T-cell (primary cell): ENCODE data around the gene GAS2L1. TPM values are rescaled to one million over a fixed set of nuclear protein-coding genes. Genes with fewer than 3 reads are reported as not detected.

Experiments used
- ATAC-seq, 4 experiments: fragments of 200-7000 bp in 3 of 4; fragments of 150-1000 bp in 1 of 4; cut with Tn5 transposase; replicated peaks in 1 of 4; 1 replicate in 3 of 4; 2 replicates in 1 of 4; pipeline ENCODE4 v1.10.0; 2021; ENCODE audit warnings: moderate library complexity in 3 of 4, mild to moderate bottlenecking in 2 of 4, moderate number of reproducible peaks in 1 of 4
- CTCF ChIA-PET, 2 donors: fragments of 300-600 bp; sonication (Branson Sonifier 250); formaldehyde crosslinking; loops; one replicate each; lab custom pipeline; 2022; ENCODE audit warnings: antibody characterized with exemption in 2 of 2; lab: Charles Lee
- POLR2A ChIA-PET, 2 donors: fragments of 300-600 bp; sonication (Branson Sonifier 250); formaldehyde crosslinking; loops; one replicate each; lab custom pipeline; 2022; ENCODE audit warnings: antibody characterized with exemption in 2 of 2; lab: Charles Lee
- DNase-seq, 35 experiments: peaks; one replicate each; pipeline versions ENCODE4 v3.0.0 to v3.0.0-alpha.2; 2013 to 2023
- H3K27ac ChIP-seq: one replicate; pipeline ENCODE4 v1.5.1; 2013; ENCODE audit warnings: low read length
- H3K27me3 ChIP-seq, 2 experiments: replicated peaks in 1 of 2; 1 replicate in 1 of 2; 2 replicates in 1 of 2; pipeline versions ENCODE4 v1.6.1 to v1.7.0; 2013; ENCODE audit warnings: low read length in 1 of 2, mixed read lengths in 1 of 2; ENCODE audit not compliant: control insufficient read depth in 2 of 2, insufficient read depth in 2 of 2; ENCODE audit errors: extremely low read depth in 1 of 2
- H3K36me3 ChIP-seq, 2 donors: 1 replicate in 1 of 2; 2 replicates in 1 of 2; pipeline versions ENCODE4 v1.6.1 to v1.7.0; 2013; ENCODE audit warnings: low read length in 1 of 2; ENCODE audit not compliant: control insufficient read depth in 2 of 2, insufficient read depth in 1 of 2; ENCODE audit errors: extremely low read depth in 1 of 2
- H3K4me1 ChIP-seq, 2 experiments: 1 replicate in 1 of 2; 2 replicates in 1 of 2; pipeline versions ENCODE4 v1.6.1 to v1.7.0; 2013; ENCODE audit warnings: low read length in 2 of 2, mixed read lengths in 1 of 2; ENCODE audit not compliant: insufficient read depth in 2 of 2, control insufficient read depth in 1 of 2; ENCODE audit errors: extremely low read depth in 1 of 2
- H3K4me3 ChIP-seq, 2 donors: 1 replicate in 1 of 2; 2 replicates in 1 of 2; pipeline versions ENCODE4 v1.5.1 to v1.7.0; 2013; ENCODE audit warnings: mild to moderate bottlenecking in 2 of 2, low read length in 1 of 2, moderate library complexity in 1 of 2; ENCODE audit not compliant: control insufficient read depth in 1 of 2; ENCODE audit errors: extremely low read depth in 1 of 2
- H3K9me3 ChIP-seq: 2 replicates; pipeline ENCODE4 v1.7.0; 2013
- H3K27ac Mint-ChIP-seq, 2 donors: one replicate each; pipeline ENCODE4 v1.8.0; 2020 to 2021; ENCODE audit warnings: mild to moderate bottlenecking in 2 of 2, mixed read lengths in 2 of 2
- H3K27me3 Mint-ChIP-seq, 2 donors: one replicate each; pipeline ENCODE4 v1.8.0; 2021 to 2022; ENCODE audit warnings: mixed read lengths in 2 of 2
- H3K36me3 Mint-ChIP-seq: one replicate; pipeline ENCODE4 v1.8.0; 2021; ENCODE audit warnings: mixed read lengths
- H3K4me1 Mint-ChIP-seq, 3 donors: one replicate each; pipeline ENCODE4 v1.8.0; 2020 to 2022; ENCODE audit warnings: mixed read lengths in 3 of 3, mild to moderate bottlenecking in 1 of 3
- H3K4me3 Mint-ChIP-seq, 3 donors: one replicate each; pipeline ENCODE4 v1.8.0; 2020 to 2022; ENCODE audit warnings: mild to moderate bottlenecking in 3 of 3, mixed read lengths in 3 of 3, moderate library complexity in 3 of 3
- H3K9me3 Mint-ChIP-seq, 3 donors: one replicate each; pipeline ENCODE4 v1.8.0; 2020 to 2022; ENCODE audit warnings: mixed read lengths in 3 of 3
- WGBS: methylation state at CpG from one replicate; pipeline ENCODE4 v1.1.5; 2013; ENCODE audit warnings: missing lambda C conversion rate; ENCODE audit not compliant: insufficient coverage; 5-methylcytosine and 5-hydroxymethylcytosine counted together
- total RNA-seq, 35 experiments: library from RNA in 6 of 35; stranded (reverse) in 6 of 35; fragments of 120-200 nt in 1 of 35; gene quantifications; one replicate each; pipeline versions ENCODE4 v1.2.1 to v1.2.4 and lab custom pipeline; 2013 to 2026

The GAS2L1 gene
- total RNA-seq, 5 donors from 2014 or later (not counting 1 experiment from before 2014, with no cell fraction given), result 0.53 to 1.2 (median 0.85) TPM

- no peaks in the 10 kb centered on the region for H3K27me3 Mint-ChIP-seq
- Histone ChIP-seq H3K27me3 (no peaks in the 10 kb centered on the region), H3K9me3 (no peaks in the 10 kb centered on the region), H3K27ac (no peak overlapping the region), H3K36me3 (peaks cover 26 to 75% of the 10 kb centered on the region in 2 donors), H3K4me1 (no peaks in the 10 kb centered on the region), H3K4me3 (no peak overlapping the region)
- ChIA-PET POLR2A (no interaction called here), CTCF (no interaction called here)
- H3K9me3 Mint-ChIP-seq, result no peaks in the 10 kb centered on the region
- no peaks in the 10 kb centered on the region for H3K4me1 Mint-ChIP-seq
- peaks cover 51% of the 10 kb centered on the region for H3K36me3 Mint-ChIP-seq
- WGBS, result 98% methylated on average over 13 of the region's 14 CpGs
- no peak overlapping the region for H3K27ac Mint-ChIP-seq
- no peak overlapping the region for H3K4me3 Mint-ChIP-seq
- DNase-seq (no peak), ATAC-seq (no peak)
These were observed 30.5 kb downstream of the GAS2L1 start for GRCh38 chr22:29336751-29337490.

GRCh38 chr22:29337631-29338284 is 31.3 kb downstream of the GAS2L1 start:
- no peaks in the 10 kb centered on the region for H3K27me3 Mint-ChIP-seq
- H3K4me3 Mint-ChIP-seq, result no peak overlapping the region
- H3K9me3 Mint-ChIP-seq, result no peaks in the 10 kb centered on the region
- no peak for DNase-seq
- no peak for ATAC-seq
- H3K4me1 Mint-ChIP-seq, result no peaks in the 10 kb centered on the region
- no peak overlapping the region for H3K4me3 ChIP-seq
- H3K27ac ChIP-seq, result no peak overlapping the region
- no peaks in the 10 kb centered on the region for H3K4me1 ChIP-seq
- H3K9me3 ChIP-seq, result no peaks in the 10 kb centered on the region
- peaks cover 57% of the 10 kb centered on the region for H3K36me3 Mint-ChIP-seq
- no peaks in the 10 kb centered on the region for H3K27me3 ChIP-seq
- H3K36me3 ChIP-seq, result peaks cover 30 to 78% of the 10 kb centered on the region in 2 donors
- ChIA-PET POLR2A (no interaction called here), CTCF (no interaction called here)
- 95% methylated on average over 9 of the region's 12 CpGs for WGBS
- H3K27ac Mint-ChIP-seq, result no peak overlapping the region

GRCh38 chr22:29338398-29338797 is 31.9 kb downstream of the GAS2L1 start:
- ChIA-PET POLR2A (no interaction called here), CTCF (no interaction called here)
- Histone ChIP-seq H3K9me3 (no peaks in the 10 kb centered on the region), H3K4me3 (no peak overlapping the region), H3K4me1 (no peaks in the 10 kb centered on the region), H3K27ac (no peak overlapping the region), H3K36me3 (peaks cover 37 to 78% of the 10 kb centered on the region in 2 donors), H3K27me3 (no peaks in the 10 kb centered on the region)
- ATAC-seq (no peak), DNase-seq (no peak)
- no peaks in the 10 kb centered on the region for H3K9me3 Mint-ChIP-seq
- H3K36me3 Mint-ChIP-seq, result peaks cover 59% of the 10 kb centered on the region
- no peak overlapping the region for H3K27ac Mint-ChIP-seq
- no peak overlapping the region for H3K4me3 Mint-ChIP-seq
- H3K4me1 Mint-ChIP-seq, result no peaks in the 10 kb centered on the region
- 97% methylated on average over 3 of the region's 6 CpGs for WGBS
- no peaks in the 10 kb centered on the region for H3K27me3 Mint-ChIP-seq

- Mint-ChIP-seq H3K36me3 (peaks cover 60% of the 10 kb centered on the region), H3K27ac (no peak overlapping the region), H3K4me1 (no peaks in the 10 kb centered on the region), H3K9me3 (no peaks in the 10 kb centered on the region), H3K27me3 (no peaks in the 10 kb centered on the region), H3K4me3 (no peak overlapping the region)
- Histone ChIP-seq H3K27me3 (no peaks in the 10 kb centered on the region), H3K9me3 (no peaks in the 10 kb centered on the region), H3K4me3 (no peak overlapping the region), H3K4me1 (no peaks in the 10 kb centered on the region), H3K27ac (no peak overlapping the region), H3K36me3 (peaks cover 34 to 78% of the 10 kb centered on the region in 2 donors)
- ATAC-seq (no peak), DNase-seq (no peak)
- ChIA-PET CTCF (no interaction called here), POLR2A (no interaction called here)
- 97% methylated on average over 15 of the region's 23 CpGs for WGBS
These were observed 33.2 kb downstream of the GAS2L1 start for GRCh38 chr22:29339381-29340235.

- H3K27me3 ChIP-seq, result no peaks in the 10 kb centered on the region
- peaks cover 34 to 73% of the 10 kb centered on the region in 2 donors for H3K36me3 ChIP-seq
- 95% methylated on average over 8 of the region's 8 CpGs for WGBS
- DNase-seq (no peak), ATAC-seq (no peak)
- Mint-ChIP-seq H3K4me1 (no peaks in the 10 kb centered on the region), H3K27ac (no peak overlapping the region), H3K4me3 (no peak overlapping the region), H3K36me3 (peaks cover 61% of the 10 kb centered on the region), H3K9me3 (no peaks in the 10 kb centered on the region), H3K27me3 (no peaks in the 10 kb centered on the region)
- no peak overlapping the region for H3K27ac ChIP-seq
- no peaks in the 10 kb centered on the region for H3K4me1 ChIP-seq
- CTCF ChIA-PET, result no interaction called here
- no peaks in the 10 kb centered on the region for H3K9me3 ChIP-seq
- no peak overlapping the region for H3K4me3 ChIP-seq
- POLR2A ChIA-PET, result interaction anchor here in 1 of 2 donors (0.6 kb wide), 1 partner anchor 1932 kb away, joined by 3 read pairs; no protein-coding TSS in a partner anchor
These were observed 34.1 kb downstream of the GAS2L1 start for GRCh38 chr22:29340566-29340965.

- no peak overlapping the region for H3K4me3 ChIP-seq
- H3K27me3 Mint-ChIP-seq, result no peaks in the 10 kb centered on the region
- WGBS, result 97% methylated on average over 17 of the region's 25 CpGs
- H3K36me3 Mint-ChIP-seq, result peaks cover 60% of the 10 kb centered on the region
- peaks cover 34 to 74% of the 10 kb centered on the region in 2 donors for H3K36me3 ChIP-seq
- no peaks in the 10 kb centered on the region for H3K9me3 Mint-ChIP-seq
- H3K4me1 ChIP-seq, result no peaks in the 10 kb centered on the region
- no peak overlapping the region for H3K27ac ChIP-seq
- ATAC-seq (no peak), DNase-seq (no peak)
- no peaks in the 10 kb centered on the region for H3K9me3 ChIP-seq
- no peak overlapping the region for H3K4me3 Mint-ChIP-seq
- no peaks in the 10 kb centered on the region for H3K27me3 ChIP-seq
- no peaks in the 10 kb centered on the region for H3K4me1 Mint-ChIP-seq
- POLR2A ChIA-PET, result interaction anchor here in 1 of 2 donors (0.6 kb wide), 1 partner anchor 1931 kb away, joined by 3 read pairs; no protein-coding TSS in a partner anchor
- CTCF ChIA-PET, result no interaction called here
- H3K27ac Mint-ChIP-seq, result no peak overlapping the region
These were observed 34.8 kb downstream of the GAS2L1 start for GRCh38 chr22:29341056-29341848.
